ENCODE data around the gene LAMA1.

DNA sequence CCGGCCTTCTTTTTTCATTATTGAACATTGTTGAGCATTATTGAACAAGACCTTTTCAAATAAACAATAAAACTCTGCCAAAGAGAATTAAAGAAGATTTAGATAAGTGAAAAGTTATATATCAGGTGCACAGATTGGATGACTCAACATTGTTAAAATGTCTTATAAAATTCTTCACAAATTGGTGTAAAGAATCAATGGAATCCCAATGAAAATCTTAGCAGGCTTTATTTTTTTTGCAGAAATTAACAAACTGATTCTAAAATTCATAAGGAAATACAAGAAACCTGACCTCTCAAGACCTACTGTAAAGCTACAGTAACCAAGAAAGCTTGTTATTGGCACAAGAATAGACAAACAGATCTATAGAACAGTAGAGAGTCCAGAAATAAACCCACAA, 70.3 kb downstream of the LAMA1 start:
- TF ChIP-seq POLR2AphosphoS5 (IDR thresholded peaks at IDR 0.05) = no peak
- TF ChIP-seq, protein P1, sequence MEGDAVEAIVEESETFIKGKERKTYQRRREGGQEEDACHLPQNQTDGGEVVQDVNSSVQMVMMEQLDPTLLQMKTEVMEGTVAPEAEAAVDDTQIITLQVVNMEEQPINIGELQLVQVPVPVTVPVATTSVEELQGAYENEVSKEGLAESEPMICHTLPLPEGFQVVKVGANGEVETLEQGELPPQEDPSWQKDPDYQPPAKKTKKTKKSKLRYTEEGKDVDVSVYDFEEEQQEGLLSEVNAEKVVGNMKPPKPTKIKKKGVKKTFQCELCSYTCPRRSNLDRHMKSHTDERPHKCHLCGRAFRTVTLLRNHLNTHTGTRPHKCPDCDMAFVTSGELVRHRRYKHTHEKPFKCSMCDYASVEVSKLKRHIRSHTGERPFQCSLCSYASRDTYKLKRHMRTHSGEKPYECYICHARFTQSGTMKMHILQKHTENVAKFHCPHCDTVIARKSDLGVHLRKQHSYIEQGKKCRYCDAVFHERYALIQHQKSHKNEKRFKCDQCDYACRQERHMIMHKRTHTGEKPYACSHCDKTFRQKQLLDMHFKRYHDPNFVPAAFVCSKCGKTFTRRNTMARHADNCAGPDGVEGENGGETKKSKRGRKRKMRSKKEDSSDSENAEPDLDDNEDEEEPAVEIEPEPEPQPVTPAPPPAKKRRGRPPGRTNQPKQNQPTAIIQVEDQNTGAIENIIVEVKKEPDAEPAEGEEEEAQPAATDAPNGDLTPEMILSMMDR (IDR thresholded peaks at IDR 0.05) = no peak
- TF ChIP-seq POLR2A (IDR thresholded peaks at IDR 0.05) = no peak
- no peak for TF ChIP-seq EP300 (IDR thresholded peaks at IDR 0.05; ENCODE audit: low read depth)

Data from transverse colon (tissue), 4 donors.